Measurements from ENCODE around the gene GJC1.

Gene GJC1

DNA sequence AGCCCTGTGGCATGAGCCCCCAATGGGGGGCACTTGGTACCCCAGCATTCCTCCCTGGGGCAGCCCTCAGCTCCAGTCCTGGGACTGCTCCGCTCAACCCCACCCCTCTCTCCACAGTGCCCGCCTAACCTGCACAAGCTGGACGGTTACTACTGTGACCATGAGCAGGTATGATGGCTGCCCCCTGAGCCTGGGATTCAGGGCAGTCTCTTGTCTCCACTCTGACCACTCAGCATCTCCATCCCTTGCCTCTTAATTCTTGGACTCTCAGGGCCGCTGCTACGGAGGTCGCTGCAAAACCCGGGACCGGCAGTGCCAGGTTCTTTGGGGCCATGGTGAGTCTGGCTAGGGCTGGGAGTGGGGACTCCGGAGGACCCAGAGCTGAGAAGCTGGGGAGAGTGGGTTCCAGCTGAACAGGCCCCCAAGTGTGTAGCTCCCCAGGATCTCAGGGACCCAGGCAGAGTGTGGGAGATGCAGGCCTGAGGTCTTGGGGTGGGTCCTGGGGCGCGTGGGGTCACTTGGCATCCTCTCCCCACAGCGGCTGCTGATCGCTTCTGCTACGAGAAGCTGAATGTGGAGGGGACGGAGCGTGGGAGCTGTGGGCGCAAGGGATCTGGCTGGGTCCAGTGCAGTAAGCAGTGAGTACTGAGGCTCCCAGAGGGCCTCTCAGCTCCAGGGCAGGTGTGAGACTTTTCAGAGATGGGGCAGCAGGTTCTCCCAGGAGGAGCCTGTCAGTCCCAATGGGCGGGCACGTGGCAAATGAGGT lies 53.3 kb downstream of the GJC1 start:
- no peak overlapping the region for H3K4ac ChIP-seq (ENCODE audit: low read depth in 1 of 2, low read length in 2 of 2)
- WGBS = 93% methylated on average over 19 of the region's 19 CpGs

DNA sequence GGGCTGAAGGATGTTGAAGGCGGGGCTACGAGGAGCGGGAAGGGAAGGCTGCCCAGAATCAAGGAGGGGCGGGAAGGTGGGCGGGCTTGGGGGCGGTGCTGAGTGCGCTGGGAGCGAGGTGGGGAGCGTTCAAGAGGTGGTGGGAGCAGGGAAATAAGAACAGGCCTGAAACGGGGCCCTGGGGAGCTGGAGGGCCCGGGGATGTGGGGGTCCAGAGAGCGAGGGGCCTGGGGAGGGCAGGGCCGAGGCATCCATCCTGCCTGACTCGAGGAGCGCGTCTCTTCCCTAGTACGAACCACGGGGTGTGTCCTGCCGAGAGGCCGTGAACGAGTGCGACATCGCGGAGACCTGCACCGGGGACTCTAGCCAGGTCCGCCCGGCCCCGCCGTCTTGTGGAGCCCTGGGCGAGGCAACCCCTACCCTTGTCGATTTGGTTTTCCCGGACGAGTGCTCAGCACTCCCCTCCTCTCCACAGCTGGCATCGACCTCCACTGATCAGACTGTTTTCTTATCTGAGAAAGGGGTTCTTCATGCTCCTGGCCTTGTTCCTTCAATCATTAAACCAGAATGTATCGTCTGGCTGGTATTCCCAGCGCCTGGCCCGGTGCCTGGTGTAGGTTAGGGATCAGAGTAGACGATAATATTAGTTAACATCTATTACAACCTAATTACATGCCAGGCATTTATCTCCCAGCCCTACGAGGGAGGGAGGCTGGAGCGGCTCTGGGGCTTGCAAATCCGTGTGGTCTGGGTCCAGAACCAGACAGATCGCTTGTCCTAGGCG lies 54.1 kb downstream of the GJC1 start:
- Histone ChIP-seq H3K4ac (ENCODE audit: low read depth in 1 of 2, low read length in 2 of 2) (no peak overlapping the region), H3K14ac (ENCODE audit: low read length in 2 of 2) (no peak overlapping the region), H3K18ac (ENCODE audit: low read depth in 1 of 2, low read length in 2 of 2) (peak overlapping the region; percentile 7 to 87), H2BK15ac (ENCODE audit: low read depth, poor library complexity, severe bottlenecking) (peak overlapping the region; percentile 36), H3K4me1 (ENCODE audit: control insufficient read depth, insufficient read depth, low read depth, low read length) (peaks cover 30% of the 10 kb centered on the region), H3K79me1 (replicated peaks; ENCODE audit: low read length, poor library complexity, severe bottlenecking) (no peaks in the 10 kb centered on the region), H2AFZ (ENCODE audit: low read depth, low read length) (no peak overlapping the region), H3K9me3 (ENCODE audit: control insufficient read depth, low read length) (no peaks in the 10 kb centered on the region), H2BK5ac (ENCODE audit: low read depth, low read length, poor library complexity, severe bottlenecking) (no peak overlapping the region), H2BK12ac (ENCODE audit: low read length in 2 of 2) (no peak overlapping the region), H3K4me2 (ENCODE audit: low read length, poor library complexity, severe bottlenecking) (peak overlapping the region; percentile 92), H4K91ac (ENCODE audit: low read length) (no peak overlapping the region), H4K8ac (ENCODE audit: low read length) (peak overlapping the region; percentile 48), H3K36me3 (ENCODE audit: control insufficient read depth in 1 of 2, insufficient read depth in 2 of 2, low read depth in 1 of 2, low read length in 2 of 2) (peaks cover 0 to 5% of the 10 kb centered on the region in 2 experiments), H3K27ac (ENCODE audit: low read length, poor library complexity, severe bottlenecking) (no peak overlapping the region), H3K9ac (ENCODE audit: low read length) (peak overlapping the region; percentile 78), H3K23ac (ENCODE audit: low read length in 2 of 2) (no peak overlapping the region), H3K27me3 (ENCODE audit: control insufficient read depth in 1 of 2, insufficient read depth in 1 of 2, low read length in 2 of 2) (peaks cover 4 to 36% of the 10 kb centered on the region in 2 experiments), H3K4me3 (ENCODE audit: insufficient read depth in 1 of 2, low read depth in 1 of 2, low read length in 2 of 2) (peak overlapping the region; percentile 56 to 82), H2AK5ac (ENCODE audit: low read length, severe bottlenecking) (no peak overlapping the region), H2BK120ac (ENCODE audit: low read depth, low read length) (no peak overlapping the region)
- WGBS = 16% methylated on average over 41 of the region's 43 CpGs
- DNase-seq = no peak

More for the DNA sequence above, 53.3 kb downstream of the GJC1 start:
- Histone ChIP-seq H2AFZ (ENCODE audit: low read depth, low read length) (no peak overlapping the region), H3K23ac (ENCODE audit: low read length in 2 of 2) (no peak overlapping the region), H3K9ac (ENCODE audit: low read length) (no peak overlapping the region), H3K14ac (ENCODE audit: low read length in 2 of 2) (no peak overlapping the region), H2BK15ac (ENCODE audit: low read depth, poor library complexity, severe bottlenecking) (no peak overlapping the region), H4K91ac (ENCODE audit: low read length) (no peak overlapping the region), H2BK5ac (ENCODE audit: low read depth, low read length, poor library complexity, severe bottlenecking) (no peak overlapping the region), H3K18ac (ENCODE audit: low read depth in 1 of 2, low read length in 2 of 2) (no peak overlapping the region), H3K27me3 (ENCODE audit: control insufficient read depth in 1 of 2, insufficient read depth in 1 of 2, low read length in 2 of 2) (peaks cover 4 to 36% of the 10 kb centered on the region in 2 experiments), H2BK120ac (ENCODE audit: low read depth, low read length) (no peak overlapping the region), H3K79me1 (replicated peaks; ENCODE audit: low read length, poor library complexity, severe bottlenecking) (no peaks in the 10 kb centered on the region), H3K4me1 (ENCODE audit: control insufficient read depth, insufficient read depth, low read depth, low read length) (peaks cover 30% of the 10 kb centered on the region), H4K8ac (ENCODE audit: low read length) (no peak overlapping the region), H3K4me2 (ENCODE audit: low read length, poor library complexity, severe bottlenecking) (no peak overlapping the region), H3K9me3 (ENCODE audit: control insufficient read depth, low read length) (no peaks in the 10 kb centered on the region), H3K4me3 (ENCODE audit: insufficient read depth in 1 of 2, low read depth in 1 of 2, low read length in 2 of 2) (no peak overlapping the region), H2BK12ac (ENCODE audit: low read length in 2 of 2) (peak overlapping the region in 1 of 2 experiments; percentile 57), H3K27ac (ENCODE audit: low read length, poor library complexity, severe bottlenecking) (no peak overlapping the region), H3K36me3 (ENCODE audit: control insufficient read depth in 1 of 2, insufficient read depth in 2 of 2, low read depth in 1 of 2, low read length in 2 of 2) (peaks cover 0 to 5% of the 10 kb centered on the region in 2 experiments), H2AK5ac (ENCODE audit: low read length, severe bottlenecking) (no peak overlapping the region)
- no peak for DNase-seq

DNA sequence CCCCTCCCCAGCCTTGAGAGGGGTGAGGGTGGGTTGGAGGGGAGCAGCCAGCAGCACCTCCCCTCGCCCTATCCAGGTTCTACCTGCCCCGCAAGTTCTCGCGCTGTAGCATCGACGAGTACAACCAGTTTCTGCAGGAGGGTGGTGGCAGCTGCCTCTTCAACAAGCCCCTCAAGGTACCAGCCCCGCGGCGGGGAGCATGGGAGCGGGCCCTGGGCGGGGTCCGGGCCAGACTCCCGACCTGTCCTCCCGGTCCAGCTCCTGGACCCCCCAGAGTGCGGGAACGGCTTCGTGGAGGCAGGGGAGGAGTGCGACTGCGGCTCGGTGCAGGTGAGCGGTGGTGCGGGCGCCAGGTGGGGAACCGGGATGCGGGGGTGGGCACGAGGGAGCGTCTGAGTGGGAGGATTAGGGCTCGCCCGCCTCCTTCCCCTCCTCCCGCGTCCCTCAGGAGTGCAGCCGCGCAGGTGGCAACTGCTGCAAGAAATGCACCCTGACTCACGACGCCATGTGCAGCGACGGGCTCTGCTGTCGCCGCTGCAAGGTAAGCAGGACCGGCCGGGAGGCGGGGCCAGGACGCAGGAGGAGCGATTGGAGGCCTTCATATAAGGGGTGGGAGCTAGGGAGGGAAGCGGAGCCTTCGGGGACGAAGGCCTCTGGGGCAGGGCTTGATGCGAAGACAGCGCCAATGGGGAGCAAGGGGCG lies 54.8 kb downstream of the GJC1 start:
- H2BK120ac ChIP-seq (ENCODE audit: low read depth, low read length) = no peak overlapping the region
- no peak overlapping the region for H2AK5ac ChIP-seq (ENCODE audit: low read length, severe bottlenecking)
- H2BK5ac ChIP-seq (ENCODE audit: low read depth, low read length, poor library complexity, severe bottlenecking) = no peak overlapping the region
- 2% methylated on average over 45 of the region's 50 CpGs for WGBS
- H3K27me3 ChIP-seq (ENCODE audit: control insufficient read depth in 1 of 2, insufficient read depth in 1 of 2, low read length in 2 of 2) = peaks cover 4 to 40% of the 10 kb centered on the region in 2 experiments
- no peaks in the 10 kb centered on the region for H3K9me3 ChIP-seq (ENCODE audit: control insufficient read depth, low read length)
- peaks cover 0 to 5% of the 10 kb centered on the region in 2 experiments for H3K36me3 ChIP-seq (ENCODE audit: control insufficient read depth in 1 of 2, insufficient read depth in 2 of 2, low read depth in 1 of 2, low read length in 2 of 2)
- H2BK15ac ChIP-seq (ENCODE audit: low read depth, poor library complexity, severe bottlenecking) = no peak overlapping the region
- H3K14ac ChIP-seq (ENCODE audit: low read length in 2 of 2) = peak overlapping the region in 1 of 2 experiments; percentile 19
- peak; percentile 98 for DNase-seq
- no peak overlapping the region for H3K27ac ChIP-seq (ENCODE audit: low read length, poor library complexity, severe bottlenecking)
- peak overlapping the region in 1 of 2 experiments; percentile 42 for H3K23ac ChIP-seq (ENCODE audit: low read length in 2 of 2)
- H3K9ac ChIP-seq (ENCODE audit: low read length) = peak overlapping the region; percentile 18
- peak overlapping the region; percentile 98 for H3K4me2 ChIP-seq (ENCODE audit: low read length, poor library complexity, severe bottlenecking)
- no peak overlapping the region for H3K4ac ChIP-seq (ENCODE audit: low read depth in 1 of 2, low read length in 2 of 2)
- H2BK12ac ChIP-seq (ENCODE audit: low read length in 2 of 2) = no peak overlapping the region
- H4K8ac ChIP-seq (ENCODE audit: low read length) = no peak overlapping the region
- peaks cover 32% of the 10 kb centered on the region for H3K4me1 ChIP-seq (ENCODE audit: control insufficient read depth, insufficient read depth, low read depth, low read length)
- H2AFZ ChIP-seq (ENCODE audit: low read depth, low read length) = peak overlapping the region; percentile 90
- no peak overlapping the region for H4K91ac ChIP-seq (ENCODE audit: low read length)
- H3K18ac ChIP-seq (ENCODE audit: low read depth in 1 of 2, low read length in 2 of 2) = peak overlapping the region in 1 of 2 experiments; percentile 37
- H3K4me3 ChIP-seq (ENCODE audit: insufficient read depth in 1 of 2, low read depth in 1 of 2, low read length in 2 of 2) = peak overlapping the region; percentile 62 to 82
- H3K79me1 ChIP-seq (replicated peaks; ENCODE audit: low read length, poor library complexity, severe bottlenecking) = no peaks in the 10 kb centered on the region
